Upper lobe of left lung (tissue), 6 donors: ENCODE measurements around the gene SPATA25. TPM values are rescaled to one million over a fixed set of nuclear protein-coding genes. Genes with fewer than 3 reads are reported as not detected.
"Not testable (repeated sequence)": the region's sequence is repeated elsewhere in the genome, so short reads cannot be mapped to it uniquely, and the experiment has no call there.

ENCODE experiments used
- ATAC-seq, 2 donors: fragments of 200-7000 bp; cut with Tn5 transposase; one replicate each; pipeline ENCODE4 v1.9.1; 2022; ENCODE audit warnings: mild to moderate bottlenecking in 2 of 2, moderate library complexity in 2 of 2; ENCODE audit not compliant: low FRiP score in 2 of 2
- DNase-seq, 2 donors: peaks; one replicate each; pipeline ENCODE4 v3.0.0-alpha.2; 2019 to 2020
- H3K27ac ChIP-seq, 4 donors: fragments of 200-600 bp; sonication (generic); one replicate each; pipeline ENCODE4 v1.5.1; 2016 to 2019
- H3K27me3 ChIP-seq, 4 donors: fragments of 200-600 bp; sonication (generic); one replicate each; pipeline ENCODE4 v1.5.1; 2017 to 2019
- H3K36me3 ChIP-seq, 4 donors: fragments of 200-600 bp; sonication (generic); one replicate each; pipeline ENCODE4 v1.5.1; 2016 to 2019
- H3K4me1 ChIP-seq, 4 donors: fragments of 200-600 bp; sonication (generic); one replicate each; pipeline ENCODE4 v1.5.1; 2018 to 2019
- H3K4me3 ChIP-seq, 4 donors: fragments of 200-600 bp; sonication (generic); one replicate each; pipeline ENCODE4 v1.5.1; 2017 to 2019; ENCODE audit warnings: mild to moderate bottlenecking in 2 of 4, moderate library complexity in 1 of 4
- H3K9me3 ChIP-seq, 4 donors: fragments of 200-600 bp; sonication (generic); one replicate each; pipeline ENCODE4 v1.5.1; 2018 to 2019
- CTCF ChIP-seq, 6 experiments: fragments of 450-650 bp in 4 of 6; fragments of 200-600 bp in 2 of 6; sonication (generic) in 2 of 6; IDR thresholded peaks; one replicate each; pipeline ENCODE4 v1.5.1; 2016 to 2019; ENCODE audit warnings: antibody characterized with exemption in 6 of 6
- EP300 ChIP-seq, 4 donors: sonication (generic); formaldehyde crosslinking; IDR thresholded peaks; one replicate each; pipeline ENCODE4 v1.5.1; 2017; ENCODE audit warnings: antibody characterized with exemption in 4 of 4, control low read depth in 2 of 4
- POLR2A ChIP-seq, 4 donors: fragments of 450-650 bp; IDR thresholded peaks; one replicate each; pipeline ENCODE4 v1.5.1; 2016 to 2017; ENCODE audit warnings: antibody characterized with exemption in 4 of 4, mild to moderate bottlenecking in 2 of 4
- POLR2AphosphoS5 ChIP-seq, 2 donors: sonication (generic); formaldehyde crosslinking; IDR thresholded peaks; one replicate each; pipeline ENCODE4 v1.5.1; 2017; ENCODE audit warnings: antibody characterized with exemption in 2 of 2
- WGBS, 2 donors: methylation state at CpG; one replicate each; pipeline ENCODE4 v1.1.5; 2017 to 2018; 5-methylcytosine and 5-hydroxymethylcytosine counted together
- total RNA-seq, 6 donors: library from RNA; depleted of rRNA in 4 of 6; stranded (reverse); fragments of >200 nt in 4 of 6; gene quantifications; one replicate each; pipeline versions ENCODE4 v1.1.0 to v1.2.1, GENCODE V29; 2016 to 2021
- donor health status: DM: no; HTN: no; CAD: no; lungs with moderate emphysema.
- donor health status: DM: no; HTN: yes; CAD: no; lungs with severe emphysema.

Gene SPATA25
- total RNA-seq, 6 donors from 2014 or later = 1.3 to 11.5 (median 1.6) TPM

GRCh38 chr20:45904583-45905504, 17.4 kb upstream of the SPATA25 start:
- peaks cover 0 to 30% (median 3%) of the 10 kb centered on the region in 4 donors for H3K36me3 ChIP-seq
- WGBS, 2 donors = 82 to 84% methylated on average over 12 to 16 of the region's 16 CpGs
- H3K4me1 ChIP-seq = peaks cover 0 to 7% (median 2%) of the 10 kb centered on the region in 4 donors
- TF ChIP-seq CTCF (IDR thresholded peaks at IDR 0.05) (no peak), POLR2A (IDR thresholded peaks at IDR 0.05) (no peak), POLR2AphosphoS5 (IDR thresholded peaks at IDR 0.05) (no peak), EP300 (IDR thresholded peaks at IDR 0.05) (no peak)
- no peaks in the 10 kb centered on the region for H3K9me3 ChIP-seq
- H3K27ac ChIP-seq = no peak overlapping the region
- no peaks in the 10 kb centered on the region for H3K27me3 ChIP-seq
- ATAC-seq (no peak), DNase-seq (no peak)
- no peak overlapping the region for H3K4me3 ChIP-seq

GRCh38 chr20:45902199-45902701, 14.8 kb upstream of the SPATA25 start:
- WGBS, 2 donors = 92 to 97% methylated on average over 10 to 14 of the region's 14 CpGs
- peaks cover 5 to 55% (median 22%) of the 10 kb centered on the region in 4 donors for H3K36me3 ChIP-seq
- no peak for DNase-seq

GRCh38 chr20:45901332-45901731, 13.9 kb upstream of the SPATA25 start:
- H3K27me3 ChIP-seq, H3K27ac ChIP-seq, H3K4me3 ChIP-seq, DNase-seq, H3K9me3 ChIP-seq, H3K4me1 ChIP-seq, ATAC-seq: not testable (repeated sequence)
- 92 to 95% methylated on average over 6 of the region's 6 CpGs for WGBS, 2 donors
- H3K36me3 ChIP-seq = peaks cover 11 to 64% (median 31%) of the 10 kb centered on the region in 4 donors

More at GRCh38 chr20:45902199-45902701, 14.8 kb upstream of the SPATA25 start:
- H3K4me3 ChIP-seq = no peak overlapping the region
- H3K27ac ChIP-seq = no peak overlapping the region
- H3K27me3 ChIP-seq = no peaks in the 10 kb centered on the region
- TF ChIP-seq CTCF (IDR thresholded peaks at IDR 0.05) (no peak), POLR2A (IDR thresholded peaks at IDR 0.05) (no peak), EP300 (IDR thresholded peaks at IDR 0.05) (no peak), POLR2AphosphoS5 (IDR thresholded peaks at IDR 0.05) (no peak)
- H3K4me1 ChIP-seq = no peaks in the 10 kb centered on the region
- H3K9me3 ChIP-seq = no peaks in the 10 kb centered on the region
- ATAC-seq = no peak

- TF ChIP-seq POLR2A (IDR thresholded peaks at IDR 0.05) (peak in 1 of 4 donors; percentile 6), CTCF (IDR thresholded peaks at IDR 0.05) (no peak)
- Histone ChIP-seq H3K9me3 (no peaks in the 10 kb centered on the region), H3K4me1 (no peaks in the 10 kb centered on the region), H3K36me3 (peaks cover 17 to 71% (median 52%) of the 10 kb centered on the region in 4 donors), H3K27ac (no peak overlapping the region), H3K27me3 (no peaks in the 10 kb centered on the region), H3K4me3 (no peak overlapping the region)
- 83 to 96% methylated on average over 8 to 13 of the region's 13 CpGs for WGBS, 2 donors
- DNase-seq (no peak), ATAC-seq (no peak)
Observed at GRCh38 chr20:45899046-45899835, 11.8 kb upstream of the SPATA25 start.

GRCh38 chr20:45898285-45898684, 10.9 kb upstream of the SPATA25 start:
- no peaks in the 10 kb centered on the region for H3K9me3 ChIP-seq
- WGBS, 2 donors = 83 to 85% methylated on average over 8 to 12 of the region's 12 CpGs
- ATAC-seq = no peak
- DNase-seq = no peak
- no peak for TF ChIP-seq CTCF (IDR thresholded peaks at IDR 0.05)
- no peak for TF ChIP-seq EP300 (IDR thresholded peaks at IDR 0.05)
- no peak for TF ChIP-seq POLR2A (IDR thresholded peaks at IDR 0.05)
- TF ChIP-seq POLR2AphosphoS5 (IDR thresholded peaks at IDR 0.05) = no peak
- peaks cover 22 to 79% (median 59%) of the 10 kb centered on the region in 4 donors for H3K36me3 ChIP-seq
- no peak overlapping the region for H3K4me3 ChIP-seq
- H3K27me3 ChIP-seq = no peaks in the 10 kb centered on the region
- H3K4me1 ChIP-seq = peaks cover 0 to 3% (median under 1%) of the 10 kb centered on the region in 4 donors
- no peak overlapping the region for H3K27ac ChIP-seq
